GM18498 (cell line): ENCODE results near the gene PYDC1.
"Not testable (repeated sequence)": the region's sequence is repeated elsewhere in the genome, so short reads cannot be mapped to it uniquely, and the experiment has no call there.

Experiments used
- ATAC-seq: cut with Tn5 transposase; IDR thresholded peaks from one replicate; pipeline ENCODE4 v1.9.1; 2021; ENCODE audit warnings: mild to moderate bottlenecking, moderate library complexity; ENCODE audit not compliant: unreplicated experiment

The PYDC1 gene

DNA sequence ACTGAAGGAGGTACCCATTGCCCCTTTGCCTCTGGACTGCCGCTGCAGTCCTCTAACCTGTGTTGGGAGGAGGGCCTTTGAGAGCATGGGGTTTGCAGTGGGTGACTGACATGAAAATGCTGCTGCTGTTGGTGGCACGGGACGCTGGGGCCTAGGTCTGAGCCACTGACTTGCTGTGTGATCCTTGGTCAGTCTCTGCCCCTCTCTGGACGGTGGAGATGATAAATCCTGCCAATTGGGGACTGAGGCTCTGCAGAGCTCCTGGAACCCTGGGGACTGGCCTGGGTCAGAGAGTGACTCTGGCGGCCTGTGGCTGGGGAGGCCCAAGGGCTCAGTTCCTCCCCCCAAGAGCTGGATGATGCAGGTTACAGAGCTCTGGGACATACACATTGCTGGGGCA lies 6.1 kb upstream of the PYDC1 start:
- no peak for ATAC-seq

DNA sequence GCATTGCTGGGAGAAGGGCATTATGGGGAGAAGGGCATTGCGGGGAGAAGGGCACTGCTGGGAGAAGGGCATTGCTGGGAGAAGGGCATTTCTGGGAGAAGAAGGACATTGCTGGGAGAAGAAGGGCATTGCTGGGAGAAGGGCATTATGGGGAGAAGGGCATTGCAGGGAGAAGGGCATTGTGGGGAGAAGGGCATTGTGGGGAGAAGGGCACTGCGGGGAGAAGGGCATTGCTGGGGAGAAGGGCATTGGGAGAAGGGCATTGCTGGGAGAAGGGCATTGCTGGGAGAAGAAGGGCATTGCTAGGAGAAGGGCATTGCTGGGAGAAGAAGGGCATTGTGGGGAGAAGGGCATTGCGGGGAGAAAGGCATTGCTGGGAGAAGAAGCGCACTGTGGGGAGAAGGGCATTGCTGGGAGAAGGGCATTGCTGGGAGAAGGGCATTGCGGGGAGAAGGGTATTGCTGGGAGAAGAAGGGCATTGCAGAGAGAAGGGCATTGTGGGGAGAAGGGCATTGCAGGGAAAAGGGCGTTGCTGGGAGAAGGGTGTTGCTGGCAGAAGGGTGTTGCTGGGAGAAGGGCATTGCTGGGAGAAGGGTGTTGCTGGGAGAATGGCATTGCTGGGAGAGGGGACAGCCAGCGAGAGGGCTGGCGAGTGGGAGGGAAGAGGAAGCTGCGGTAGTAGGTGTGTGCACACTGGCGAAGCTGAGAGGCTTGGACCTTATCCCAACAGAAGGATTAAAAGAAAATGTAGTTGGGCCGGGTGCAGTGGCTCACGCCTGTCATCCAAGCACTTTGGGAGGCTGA lies 4.6 kb upstream of the PYDC1 start:
- ATAC-seq, result no peak

DNA sequence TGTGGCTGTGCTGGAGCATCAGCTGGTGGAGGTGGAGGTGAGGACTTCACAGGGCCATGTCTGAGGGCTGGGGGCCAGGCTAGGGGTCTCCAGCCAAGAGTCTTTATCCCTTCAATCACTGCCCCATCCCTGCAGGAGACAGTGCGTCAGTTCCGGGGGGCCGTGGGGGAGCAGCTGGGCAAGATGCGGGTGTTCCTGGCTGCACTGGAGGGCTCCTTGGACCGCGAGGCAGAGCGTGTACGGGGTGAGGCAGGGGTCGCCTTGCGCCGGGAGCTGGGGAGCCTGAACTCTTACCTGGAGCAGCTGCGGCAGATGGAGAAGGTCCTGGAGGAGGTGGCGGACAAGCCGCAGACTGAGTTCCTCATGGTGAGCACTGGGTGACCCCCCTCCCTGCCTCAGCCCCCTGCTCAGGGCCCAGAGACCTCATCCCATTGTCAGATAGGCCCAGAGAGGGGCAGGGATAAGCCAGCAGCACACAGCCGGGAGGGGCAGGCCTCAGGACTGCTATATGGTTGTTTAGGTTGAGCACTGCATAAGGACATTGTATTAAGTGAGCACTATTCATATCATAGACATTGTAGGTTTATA lies 2.3 kb upstream of the PYDC1 start:
- ATAC-seq, result no peak

- ATAC-seq, result no peak
These were observed 198 bp upstream of the PYDC1 start for GRCh38 chr16:31217136-31217530.

DNA sequence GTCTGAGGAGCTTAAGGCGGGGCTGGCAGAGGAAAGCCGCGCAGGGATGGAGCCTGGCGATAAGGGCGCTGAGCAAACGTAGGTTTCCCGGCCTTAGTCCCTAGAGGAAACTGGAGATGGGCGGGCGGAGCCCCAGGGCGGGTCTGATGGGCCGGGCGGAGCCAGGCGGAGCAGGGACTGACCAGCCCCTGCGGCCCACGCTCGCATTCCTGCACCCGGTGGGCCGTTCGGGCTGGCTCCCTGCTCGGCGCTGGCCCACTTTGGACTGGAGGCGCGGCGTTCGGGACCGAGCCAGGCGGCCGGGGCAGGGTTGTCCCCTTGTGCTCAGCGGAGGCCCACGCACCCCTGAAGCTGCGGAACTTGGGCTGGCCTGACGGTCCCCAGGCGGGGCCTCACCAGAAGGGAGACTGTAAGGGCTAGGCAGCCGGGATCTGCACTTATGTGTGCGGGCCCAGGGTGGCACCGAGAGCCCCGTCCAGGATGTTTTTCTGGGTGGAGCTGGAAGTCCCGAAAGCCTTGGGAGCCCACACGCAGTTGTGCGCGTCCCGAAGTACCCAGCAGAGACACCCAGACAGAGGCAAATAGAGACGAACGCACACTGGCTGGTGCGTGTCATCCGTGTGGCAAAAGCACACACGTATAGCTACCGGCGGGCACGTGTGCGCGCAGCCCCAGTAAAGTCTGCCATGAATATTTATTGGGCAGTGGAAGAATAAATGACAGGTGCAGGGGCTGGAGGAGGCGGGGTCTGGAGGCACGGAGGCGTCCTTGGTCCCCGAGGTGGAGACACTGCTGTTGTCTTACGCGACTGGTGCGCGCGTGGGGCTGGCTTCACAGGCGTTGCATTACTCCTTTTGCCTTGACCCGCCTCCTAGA lies 1.4 kb downstream of the PYDC1 start:
- ATAC-seq, result no peak

- no peak for ATAC-seq
These were observed 2.1 kb downstream of the PYDC1 start for GRCh38 chr16:31214708-31215286.

GRCh38 chr16:31213877-31214707 lies 2.8 kb downstream of the PYDC1 start, which contains the start of gene TRIM72:
Gene TRIM72 (plus strand): TSS chr16:31214119. CDS start chr16:31214739, 620 bp downstream.
- ATAC-seq, result no peak

GRCh38 chr16:31213342-31213741 lies 3.6 kb downstream of the PYDC1 start:
- ATAC-seq, result no peak

- no peak for ATAC-seq
These were observed 10.2 kb downstream of the PYDC1 start for GRCh38 chr16:31206776-31207175.

DNA sequence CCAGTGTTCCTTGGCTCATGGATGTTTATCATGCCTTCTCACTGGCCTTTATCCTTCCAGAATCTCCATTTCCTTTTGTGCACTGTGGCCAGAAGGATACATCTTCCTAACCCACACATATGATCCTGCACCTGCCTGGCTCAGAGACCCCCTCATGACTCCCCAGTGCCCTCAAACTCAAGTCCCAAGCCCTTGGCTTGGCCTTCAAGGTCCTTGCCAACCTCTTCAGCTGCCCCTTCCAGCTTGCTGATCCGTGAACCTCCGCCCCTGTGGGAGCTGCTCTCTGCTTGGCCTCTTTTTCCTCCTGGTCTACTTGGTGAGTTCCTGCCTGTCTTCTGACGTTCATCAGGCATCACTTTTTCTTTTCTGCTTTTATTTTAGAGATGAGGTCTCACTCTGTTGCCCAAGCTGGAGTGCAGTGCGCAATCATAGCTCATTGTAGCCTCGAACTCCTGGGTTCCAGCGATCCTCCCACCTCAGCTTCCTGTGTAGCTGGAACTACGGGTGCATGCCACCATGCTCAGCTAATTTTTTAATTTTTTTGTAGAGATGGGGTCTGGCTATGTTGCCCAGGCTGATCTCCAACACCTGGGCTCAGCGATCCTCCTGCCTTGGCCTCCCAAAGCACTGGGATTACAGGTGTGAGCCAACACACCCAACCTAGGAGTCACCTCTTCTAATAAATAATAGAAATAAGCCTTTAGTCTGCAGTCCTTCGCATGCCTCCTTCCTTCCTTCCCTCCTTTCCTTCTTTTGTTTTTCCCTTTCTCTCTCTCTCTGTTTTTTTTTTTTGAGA lies 11.9 kb downstream of the PYDC1 start:
- ATAC-seq, result no peak

- peak; percentile 49 for ATAC-seq
These were observed 14.2 kb downstream of the PYDC1 start, which contains the start of gene PYCARD for GRCh38 chr16:31202414-31203375. Gene PYCARD (minus strand): TSS chr16:31202760. CDS start chr16:31202690, 70 bp downstream.

DNA sequence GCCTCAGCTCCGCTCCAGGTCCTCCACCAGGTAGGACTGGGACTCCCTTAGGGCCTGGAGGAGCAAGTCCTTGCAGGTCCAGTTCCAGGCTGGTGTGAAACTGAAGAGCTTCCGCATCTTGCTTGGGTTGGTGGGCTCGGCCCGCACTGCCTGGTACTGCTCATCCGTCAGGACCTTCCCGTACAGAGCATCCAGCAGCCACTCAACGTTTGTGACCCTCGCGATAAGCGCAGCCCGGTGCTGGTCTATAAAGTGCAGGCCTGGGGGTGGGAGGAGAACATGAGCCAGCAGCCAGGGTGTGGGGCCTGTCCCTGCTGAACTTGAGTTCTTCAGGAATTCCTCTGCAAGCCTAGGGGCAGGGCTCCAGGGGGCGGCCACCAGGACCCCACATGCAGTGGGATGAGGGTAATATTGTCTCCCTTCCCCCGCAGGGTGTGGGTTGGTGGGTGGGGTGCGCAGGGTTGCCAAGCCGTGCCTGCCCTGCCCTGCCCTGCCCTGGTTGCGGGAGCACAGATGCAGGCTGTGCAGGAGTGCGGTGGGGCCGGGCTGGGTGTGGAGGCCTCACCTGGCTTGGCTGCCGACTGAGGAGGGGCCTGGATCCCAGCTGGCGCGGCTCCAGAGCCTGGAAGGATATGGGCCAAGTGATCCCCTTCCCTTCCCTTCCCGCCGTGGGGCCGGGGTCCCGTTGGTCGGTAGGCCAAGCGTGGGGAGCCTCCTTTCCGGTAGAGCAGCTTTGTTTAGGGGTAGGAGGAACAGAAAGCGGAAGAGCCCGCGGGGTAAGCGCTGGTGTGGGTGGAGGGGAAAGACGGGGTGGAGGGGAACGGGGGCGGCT lies 15.1 kb downstream of the PYDC1 start:
- ATAC-seq, result peak; percentile 67

GRCh38 chr16:31200821-31201568 lies 15.9 kb downstream of the PYDC1 start:
- ATAC-seq, result no peak

GRCh38 chr16:31200111-31200510 lies 16.8 kb downstream of the PYDC1 start:
- not testable (repeated sequence) for ATAC-seq

- no peak for ATAC-seq
These were observed 17.4 kb downstream of the PYDC1 start for GRCh38 chr16:31199430-31200041.

DNA sequence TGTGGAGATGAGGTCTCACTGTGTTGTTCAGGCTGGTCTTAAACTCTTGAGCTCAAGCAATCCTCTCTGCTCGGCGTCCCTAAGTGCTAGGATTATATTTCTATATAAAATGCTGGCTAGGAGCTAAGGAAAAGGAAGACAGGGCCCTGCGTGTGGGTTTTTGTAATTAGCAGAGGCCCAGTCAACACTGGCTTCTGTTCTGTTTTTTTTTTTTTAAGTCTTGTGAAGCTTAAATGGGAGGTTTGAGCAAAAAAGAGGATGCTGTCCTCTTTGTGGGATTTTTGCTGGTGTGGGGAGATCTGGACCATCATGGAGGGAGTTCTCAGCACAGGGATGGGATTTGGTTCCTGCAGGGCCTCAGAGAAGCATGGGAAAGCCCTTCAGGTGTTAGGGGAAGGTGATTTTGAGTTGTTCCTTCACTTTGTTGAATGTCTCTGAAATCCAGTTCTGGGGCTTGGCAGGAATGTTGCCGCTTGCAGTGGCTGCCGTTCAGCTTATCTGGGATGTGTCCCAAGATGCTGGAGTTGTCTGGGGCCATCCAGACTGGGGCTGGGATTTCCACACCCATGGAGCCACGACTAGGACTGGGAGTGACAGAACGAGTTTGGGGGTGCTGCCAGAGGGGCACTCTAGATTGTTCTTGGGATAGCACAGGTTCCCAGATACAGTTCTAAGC lies 18.6 kb downstream of the PYDC1 start:
- no peak for ATAC-seq
